GM19395 (cell line): Measurements from ENCODE around the gene ZNF536.
"Not testable (repeated sequence)": the region's sequence is repeated elsewhere in the genome, so short reads cannot be mapped to it uniquely, and the experiment has no call there.

ENCODE experiments used
- ATAC-seq: cut with Tn5 transposase; IDR thresholded peaks from one replicate; pipeline ENCODE4 v1.9.1; 2021; ENCODE audit warnings: mild to moderate bottlenecking, moderate library complexity; ENCODE audit not compliant: unreplicated experiment

ZNF536 gene

DNA sequence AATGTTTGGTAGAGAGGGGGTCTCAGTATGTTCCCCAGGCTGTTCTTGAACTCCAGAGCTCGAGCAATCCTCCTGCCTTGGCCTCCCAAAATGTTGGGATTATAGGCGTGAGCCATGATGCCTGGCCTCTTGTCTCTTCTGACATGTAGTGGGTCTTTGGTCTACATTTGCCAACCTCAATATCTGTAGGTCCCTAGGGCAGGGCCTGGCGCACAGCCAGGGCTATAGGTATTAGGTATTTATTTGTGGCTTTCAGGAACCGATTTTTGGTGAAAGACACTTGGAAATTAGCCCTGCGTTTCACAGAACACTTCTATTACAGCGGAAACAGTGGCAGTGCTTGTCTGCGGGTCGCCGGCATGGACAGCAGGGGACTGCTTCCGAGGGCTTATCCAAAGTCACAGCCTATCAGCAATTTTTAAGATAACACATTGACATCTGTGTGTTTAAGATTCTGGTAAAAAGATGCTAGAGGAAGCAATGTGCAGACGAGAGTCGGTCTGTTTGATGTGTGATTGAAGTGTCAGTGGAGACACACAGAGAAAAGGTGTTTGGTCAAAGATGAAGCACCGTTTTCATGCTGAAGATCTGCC, 14.5 kb downstream of the ZNF536 start:
- no peak for ATAC-seq

DNA sequence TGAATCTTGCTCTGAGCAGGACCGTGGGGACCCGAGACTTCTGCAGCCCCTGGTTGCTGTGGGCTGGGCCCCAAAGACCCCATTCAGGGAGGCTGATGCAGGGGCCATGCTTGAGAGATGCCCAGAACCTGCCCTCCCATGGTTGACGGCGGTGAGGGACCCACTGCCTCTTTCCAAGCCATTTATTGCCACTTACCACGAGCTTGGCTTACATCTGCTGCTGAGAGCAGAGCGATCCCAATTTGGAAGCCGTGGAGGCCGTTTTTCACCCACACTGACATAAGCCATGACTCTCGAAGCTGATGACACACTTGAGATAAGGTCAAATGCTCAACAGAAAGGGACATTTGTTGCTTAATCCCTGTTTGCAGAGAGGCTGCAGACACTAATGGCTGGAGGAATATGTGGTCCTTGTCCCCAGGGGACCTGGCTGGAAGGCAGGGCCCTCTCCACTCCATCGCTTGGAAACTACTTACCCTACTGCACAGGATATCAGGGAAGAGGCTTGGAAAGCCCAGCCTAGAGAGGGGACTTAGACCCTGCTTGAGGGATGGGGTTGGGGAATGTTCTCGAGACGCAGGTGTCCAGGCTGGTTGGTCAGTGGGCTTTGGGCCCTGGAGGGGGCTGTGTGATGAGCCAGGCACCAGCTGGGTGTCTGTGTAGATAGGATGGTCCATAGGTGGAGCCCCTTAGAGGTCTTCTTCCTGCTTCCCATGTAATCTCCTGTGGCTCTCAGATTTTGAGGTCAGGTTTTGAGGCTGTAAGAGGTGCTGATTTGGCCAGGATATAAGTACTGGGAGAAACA, 15.3 kb downstream of the ZNF536 start:
- no peak for ATAC-seq

DNA sequence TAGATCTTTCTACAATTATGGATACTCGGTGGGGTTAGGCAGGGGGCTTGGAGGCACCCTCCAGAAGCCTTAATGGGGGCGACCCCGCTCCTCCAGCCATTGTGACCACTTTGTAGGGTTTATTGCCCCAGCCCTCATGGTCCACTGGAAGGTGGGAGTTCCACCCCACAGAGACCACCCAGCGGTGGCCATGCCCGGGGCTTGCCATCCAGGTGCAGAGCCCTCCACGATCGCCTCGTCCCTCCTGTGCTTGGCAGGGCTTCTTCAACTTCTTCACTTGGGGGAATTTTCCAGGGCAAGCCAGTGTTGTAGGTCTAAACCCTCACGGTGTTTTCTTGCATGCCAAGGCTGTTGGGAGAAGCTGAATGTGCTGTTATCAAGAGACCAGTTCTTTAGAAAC, 16.1 kb downstream of the ZNF536 start:
- no peak for ATAC-seq

DNA sequence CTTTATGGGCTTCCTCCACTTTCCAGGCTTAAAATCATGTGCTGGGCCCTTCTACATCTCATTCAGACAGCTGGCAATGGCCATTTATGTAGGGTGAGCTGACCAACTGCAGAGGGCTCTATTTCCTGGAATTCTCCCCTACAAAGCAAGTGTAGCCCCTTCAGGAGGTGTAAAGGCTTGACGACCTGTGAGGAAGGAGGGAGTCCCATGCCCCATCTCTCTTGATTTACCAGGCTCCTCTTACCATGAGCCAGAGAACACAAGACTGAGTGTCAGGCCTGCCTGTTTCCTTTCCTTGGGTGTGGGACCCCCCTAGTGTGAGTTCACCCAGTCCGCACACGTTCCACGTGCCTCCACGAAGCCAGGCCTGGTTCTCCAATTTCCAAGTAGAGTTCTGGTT, 16.6 kb downstream of the ZNF536 start:
- no peak for ATAC-seq

DNA sequence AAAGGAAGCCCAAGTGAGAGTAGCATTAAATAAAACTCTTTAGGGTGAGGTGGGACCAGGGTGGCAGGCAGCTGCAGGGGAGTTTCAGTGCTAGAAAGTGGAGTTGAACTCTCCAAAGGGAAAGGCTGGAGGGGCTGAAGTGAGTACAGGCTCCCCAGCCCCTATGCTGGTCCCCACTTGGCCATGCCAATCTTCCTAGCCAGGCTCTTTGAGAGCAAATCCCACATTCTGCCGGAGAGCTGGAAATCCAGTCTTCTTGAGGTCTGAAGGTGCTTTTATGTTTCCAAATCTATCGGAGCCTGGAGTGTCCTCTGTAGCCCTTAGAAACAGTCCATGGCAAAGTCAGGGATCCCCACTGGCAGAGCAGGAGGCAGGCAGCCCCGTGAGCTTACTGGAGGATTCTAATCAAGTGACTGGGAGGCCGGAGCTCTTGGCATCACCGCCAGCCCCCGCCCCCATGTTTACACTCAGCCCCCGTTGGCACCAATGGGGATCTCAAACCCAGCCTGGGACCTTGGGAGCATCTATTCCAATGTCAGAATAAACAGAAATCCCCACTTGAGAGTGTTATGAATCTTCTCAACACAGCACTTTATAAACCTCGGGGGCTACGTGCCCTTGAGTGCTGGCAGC, 18.3 kb downstream of the ZNF536 start:
- no peak for ATAC-seq

- ATAC-seq, result no peak
These were observed 18.9 kb downstream of the ZNF536 start for GRCh38 chr19:30391052-30391451.

- no peak for ATAC-seq
These were observed 19.7 kb downstream of the ZNF536 start for GRCh38 chr19:30391554-30392551.

- no peak for ATAC-seq
These were observed 20.9 kb downstream of the ZNF536 start for GRCh38 chr19:30393046-30393445.

GRCh38 chr19:30393729-30394480, 21.7 kb downstream of the ZNF536 start:
- no peak for ATAC-seq

DNA sequence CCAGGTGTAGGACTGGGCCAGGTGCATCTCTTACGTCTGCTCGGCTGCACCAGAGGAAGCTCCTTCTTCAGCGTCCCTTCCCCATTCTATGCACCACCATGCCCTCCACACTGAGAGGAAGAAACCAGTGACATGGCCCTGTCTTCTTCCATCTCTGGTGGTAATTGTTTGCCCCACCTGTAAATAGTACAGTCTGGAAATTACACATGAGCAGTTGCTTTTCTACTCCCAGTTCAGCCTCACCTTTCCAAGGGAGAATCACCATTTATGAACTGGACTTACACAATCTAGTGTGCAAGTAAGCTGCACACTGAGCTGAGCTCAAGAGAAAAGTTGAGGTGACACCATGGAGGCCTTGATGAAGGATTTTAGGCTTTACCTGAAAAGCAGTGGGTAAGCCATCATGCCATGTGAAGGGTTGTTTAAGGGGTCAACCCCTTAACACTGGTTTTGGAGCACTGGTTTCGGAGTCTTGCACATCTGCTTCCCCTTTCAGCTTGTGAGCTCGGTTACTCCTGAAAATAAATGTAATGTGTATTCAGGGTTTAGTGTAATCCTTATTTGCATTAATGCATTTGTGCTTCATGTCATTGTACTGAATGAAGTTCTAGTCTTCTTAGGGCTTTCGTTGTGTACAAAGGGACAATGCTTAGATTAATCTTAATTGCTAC, 22.4 kb downstream of the ZNF536 start:
- no peak for ATAC-seq

GRCh38 chr19:30395283-30395682, 23.1 kb downstream of the ZNF536 start:
- no peak for ATAC-seq

DNA sequence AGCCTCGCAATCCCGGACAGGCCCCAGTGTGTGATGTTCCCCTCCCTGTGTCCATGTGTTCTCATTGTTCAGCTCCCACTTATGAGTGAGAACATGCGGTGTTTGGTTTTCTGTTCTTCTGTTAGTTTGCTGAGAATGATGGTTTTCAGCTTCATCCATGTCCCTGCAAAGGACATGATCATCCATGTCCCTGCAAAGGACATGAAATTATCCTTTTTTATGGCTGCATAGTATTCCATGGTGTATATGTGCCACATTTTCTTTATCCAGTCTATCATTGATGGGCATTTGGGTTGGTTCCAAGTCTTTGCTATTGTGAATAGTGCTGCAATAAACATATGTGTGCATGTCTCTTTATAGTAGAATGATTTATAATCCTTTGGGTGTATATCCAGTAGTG, 26.4 kb downstream of the ZNF536 start:
- not testable (repeated sequence) for ATAC-seq

GRCh38 chr19:30401956-30402355, 29.8 kb downstream of the ZNF536 start:
- no peak for ATAC-seq

DNA sequence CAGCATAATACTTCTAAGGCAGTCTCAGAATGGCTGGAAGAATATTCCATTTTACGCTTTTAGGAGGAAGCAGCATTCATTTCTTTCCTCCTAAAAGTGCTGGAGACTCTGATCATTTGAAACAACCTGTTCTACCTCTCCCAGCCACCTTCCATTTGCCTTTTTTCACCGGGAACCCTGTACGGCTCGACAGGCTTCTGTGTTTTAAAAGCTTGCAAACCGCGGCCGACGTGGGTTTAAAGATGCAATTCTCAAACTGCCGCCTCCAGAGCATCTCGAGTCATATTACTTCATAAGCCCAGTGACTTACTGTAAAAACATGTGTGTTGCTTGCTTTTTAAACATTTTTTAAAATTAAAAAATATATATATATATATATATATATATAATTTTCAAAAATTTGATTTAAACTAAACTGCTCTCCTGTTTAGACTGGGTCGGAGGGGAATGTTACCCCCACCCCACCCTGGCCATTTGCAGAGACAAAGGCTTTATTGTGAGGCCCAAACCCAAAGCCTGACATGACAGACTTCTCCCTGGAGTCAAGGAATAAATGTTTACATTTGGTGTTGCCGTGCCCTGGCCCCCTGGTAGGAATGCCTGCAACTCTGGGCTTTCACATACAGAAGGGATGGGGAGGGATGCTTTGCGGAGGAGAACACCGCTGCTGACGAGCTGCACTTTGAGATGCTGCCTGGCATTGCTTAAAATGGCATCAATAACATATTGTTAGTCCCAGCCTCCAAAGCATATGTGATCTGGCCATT, 30.4 kb downstream of the ZNF536 start:
- ATAC-seq, result no peak

DNA sequence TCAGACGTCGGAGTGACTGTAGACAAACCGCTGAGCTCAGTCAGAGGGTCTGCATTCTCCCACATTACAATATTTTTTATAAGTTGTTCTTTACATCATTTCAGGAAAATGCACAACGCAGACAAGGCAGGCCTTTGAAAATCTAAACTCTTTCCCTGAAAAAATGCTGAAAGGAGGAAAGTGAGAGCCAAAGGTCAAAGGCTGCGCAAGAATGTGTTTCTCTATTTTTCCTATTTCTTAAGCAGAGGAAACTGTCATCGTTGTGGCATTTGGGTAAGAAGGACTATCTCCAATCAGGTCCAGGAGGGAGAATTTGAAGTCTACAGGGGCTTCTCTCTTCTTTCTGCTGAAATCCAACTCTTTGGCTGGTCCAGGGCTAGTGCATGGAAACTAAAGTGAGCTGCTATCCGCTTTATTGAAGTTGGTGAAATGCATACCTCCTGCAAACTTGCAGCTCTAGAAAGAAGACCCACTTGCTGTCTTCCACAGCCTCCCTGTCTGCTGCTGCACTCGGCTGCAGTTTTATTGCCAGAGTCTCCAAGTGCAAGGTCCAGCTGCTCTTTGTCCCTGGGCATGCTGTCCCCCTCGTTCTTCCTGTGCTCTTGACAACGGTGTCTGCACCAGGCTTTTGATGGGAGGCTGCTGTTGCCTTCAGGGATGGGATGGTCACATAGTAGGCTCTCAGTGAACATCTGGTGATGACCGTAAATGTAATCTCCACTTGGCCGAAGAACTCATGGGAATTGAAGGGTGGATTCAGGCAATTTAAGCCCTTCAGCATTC, 31.2 kb downstream of the ZNF536 start:
- no peak for ATAC-seq

DNA sequence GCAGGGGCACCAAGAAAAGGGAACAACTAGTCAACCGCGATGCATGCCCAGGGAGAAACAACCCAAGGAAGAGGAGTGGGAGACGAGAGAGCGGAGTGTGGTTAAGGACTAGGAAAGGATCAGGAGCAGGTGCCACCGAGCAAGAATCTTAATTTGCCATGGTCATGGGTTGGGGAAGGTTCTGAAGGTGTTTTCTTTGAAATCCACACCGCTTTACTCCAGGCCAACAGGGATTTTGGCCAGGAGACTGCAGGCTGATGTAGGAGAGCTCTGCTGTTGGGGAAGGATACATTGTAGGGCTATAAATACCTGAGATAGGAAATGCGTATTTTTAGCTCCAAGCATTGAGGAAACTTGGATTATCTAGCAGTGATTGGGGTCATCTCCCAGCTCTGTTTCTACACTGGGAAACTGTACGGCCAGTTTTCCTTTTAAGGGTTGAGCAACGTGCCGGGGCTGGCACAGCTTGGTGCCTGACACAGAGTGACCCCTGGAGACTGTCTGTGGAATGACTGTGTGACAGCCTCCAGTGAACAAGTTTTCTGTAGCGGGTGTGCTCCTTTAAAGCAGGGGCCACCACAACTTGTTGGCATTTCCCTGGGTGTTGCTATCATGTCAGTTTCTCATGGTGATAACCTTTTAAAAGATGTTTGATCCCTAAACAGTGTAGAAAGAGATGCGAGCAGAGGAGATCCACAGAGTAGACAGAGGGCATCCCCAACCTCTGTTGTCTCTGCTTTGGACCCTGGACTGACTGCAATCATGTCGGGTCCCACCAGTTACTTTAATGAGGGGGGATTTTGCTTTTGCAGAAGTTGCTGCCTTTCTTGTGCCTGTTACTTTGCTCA, 34.3 kb downstream of the ZNF536 start:
- ATAC-seq, result no peak

- no peak for ATAC-seq
These were observed 35.0 kb downstream of the ZNF536 start for GRCh38 chr19:30407068-30407709.
